ENCODE measurements around the gene CUX1.
"Not testable (repeated sequence)": the region's sequence is repeated elsewhere in the genome, so short reads cannot be mapped to it uniquely, and the experiment has no call there.

DNA sequence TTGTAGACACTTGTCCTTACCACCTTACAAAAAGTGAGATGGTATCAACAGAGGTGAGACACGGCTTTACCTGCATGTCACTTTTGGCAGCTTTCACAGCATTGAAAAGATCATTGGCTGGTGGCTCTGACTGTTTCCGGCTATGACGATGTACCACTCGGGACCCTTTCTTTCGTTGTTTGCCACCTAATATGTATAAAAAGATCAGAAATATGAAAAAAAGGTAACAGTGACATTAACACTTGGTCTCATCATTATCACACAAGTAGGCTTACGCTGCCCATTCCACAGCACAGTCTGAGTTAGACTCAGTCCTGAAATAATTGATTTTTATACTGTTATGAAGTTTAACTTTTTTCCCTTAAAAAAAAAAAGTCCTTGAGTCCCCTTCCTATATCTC, 509.8 kb downstream of the CUX1 start:
- not testable (repeated sequence) for TF ChIP-seq BACH2 (CRISPR knock-in tag; IDR thresholded peaks at IDR 0.05; ENCODE audit: borderline replicate concordance); ZNF8 (CRISPR knock-in tag; IDR thresholded peaks at IDR 0.05); ZNF70 (CRISPR knock-in tag; IDR thresholded peaks at IDR 0.05)

Measured in SK-N-SH treated with all-trans-retinoic acid at 6 μM for 48 hours (cell line).